Left hindlimb (tissue), 1 donor: ENCODE data around the gene KCNIP4.

Experiments
- DNase-seq: peaks from one replicate; pipeline ENCODE4 v3.0.0-alpha.2; 2018

The KCNIP4 gene

DNA sequence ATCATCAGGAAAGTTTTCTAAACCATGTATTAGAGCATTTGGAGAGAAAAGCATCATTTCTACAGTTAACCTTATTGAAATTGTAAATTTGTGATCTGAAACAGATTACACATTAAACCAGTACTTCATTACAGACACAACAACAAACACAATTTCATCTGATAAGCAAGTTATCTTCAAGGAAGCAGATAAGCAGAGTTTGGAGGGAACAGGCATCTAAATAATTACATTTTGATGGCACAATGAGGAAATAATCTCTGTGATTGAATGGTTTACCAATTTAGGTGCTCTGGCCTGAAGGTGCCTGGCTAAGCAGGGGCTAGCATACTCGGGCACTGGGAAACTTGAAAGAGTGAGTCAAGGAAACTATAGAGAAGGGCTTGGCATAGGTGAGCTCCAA is 628.5 kb downstream of the KCNIP4 start:
- DNase-seq: no peak

GRCh38 chr4:21307709-21308108 is 640.9 kb downstream of the KCNIP4 start:
- no peak for DNase-seq

DNA sequence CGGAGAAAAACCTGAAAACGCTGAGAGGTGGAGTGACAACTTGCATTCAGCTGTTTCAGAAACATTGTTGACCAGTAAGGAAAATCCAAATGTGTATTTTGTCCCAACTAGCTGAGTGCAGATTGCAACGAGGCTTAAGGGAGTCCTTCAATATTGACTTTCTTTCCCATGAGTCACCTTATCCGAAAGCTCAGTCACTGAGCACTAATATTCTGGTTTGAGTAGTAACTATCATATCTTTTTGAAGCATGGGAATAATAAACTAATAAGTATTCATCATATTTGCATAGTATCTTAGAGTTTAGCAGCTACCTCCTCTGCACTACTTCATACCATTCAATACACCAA is 644.1 kb downstream of the KCNIP4 start:
- DNase-seq: no peak

DNA sequence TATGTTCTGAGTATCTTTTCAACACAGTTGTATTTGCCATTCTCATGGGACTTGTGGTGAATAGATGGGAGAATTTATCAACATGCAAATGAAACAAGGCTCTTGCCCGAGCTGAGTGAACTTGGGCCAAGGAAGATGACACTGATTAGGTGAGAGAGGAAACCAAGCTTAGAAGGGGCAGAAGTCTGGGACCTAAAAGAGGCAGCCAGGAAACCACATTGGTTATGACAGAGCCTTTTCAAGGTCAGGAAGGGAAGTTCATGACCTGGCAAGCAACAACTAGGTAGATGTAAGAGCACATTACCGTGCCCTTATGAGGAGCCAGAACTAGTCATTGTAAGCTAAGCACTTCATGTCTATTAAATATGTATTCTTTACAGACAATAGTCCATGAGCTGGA is 658.0 kb downstream of the KCNIP4 start:
- no peak for DNase-seq

GRCh38 chr4:21276046-21276445 is 672.5 kb downstream of the KCNIP4 start:
- no peak for DNase-seq

GRCh38 chr4:21271439-21272052 is 677.0 kb downstream of the KCNIP4 start:
- DNase-seq: no peak

GRCh38 chr4:21248331-21248730 is 700.2 kb downstream of the KCNIP4 start:
- no peak for DNase-seq

DNA sequence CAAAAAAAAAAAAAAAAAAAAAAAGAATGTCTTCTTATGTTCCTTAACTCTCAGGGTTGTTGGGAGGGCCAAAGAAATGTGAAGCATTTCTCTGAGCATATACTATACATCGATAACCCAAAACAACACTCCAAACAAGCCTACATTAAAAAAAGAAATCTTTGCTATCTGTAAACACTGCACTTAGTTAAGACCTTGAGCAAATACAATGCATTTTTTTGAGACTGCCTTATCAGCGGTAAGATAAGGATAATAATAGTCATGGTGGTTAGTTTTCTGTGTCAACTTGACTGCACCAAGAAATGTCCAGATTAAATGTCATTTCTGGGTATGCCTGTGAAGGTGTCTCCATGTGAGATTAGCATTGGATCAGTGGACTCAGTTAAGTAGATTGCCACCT is 706.4 kb downstream of the KCNIP4 start:
- no peak for DNase-seq

DNA sequence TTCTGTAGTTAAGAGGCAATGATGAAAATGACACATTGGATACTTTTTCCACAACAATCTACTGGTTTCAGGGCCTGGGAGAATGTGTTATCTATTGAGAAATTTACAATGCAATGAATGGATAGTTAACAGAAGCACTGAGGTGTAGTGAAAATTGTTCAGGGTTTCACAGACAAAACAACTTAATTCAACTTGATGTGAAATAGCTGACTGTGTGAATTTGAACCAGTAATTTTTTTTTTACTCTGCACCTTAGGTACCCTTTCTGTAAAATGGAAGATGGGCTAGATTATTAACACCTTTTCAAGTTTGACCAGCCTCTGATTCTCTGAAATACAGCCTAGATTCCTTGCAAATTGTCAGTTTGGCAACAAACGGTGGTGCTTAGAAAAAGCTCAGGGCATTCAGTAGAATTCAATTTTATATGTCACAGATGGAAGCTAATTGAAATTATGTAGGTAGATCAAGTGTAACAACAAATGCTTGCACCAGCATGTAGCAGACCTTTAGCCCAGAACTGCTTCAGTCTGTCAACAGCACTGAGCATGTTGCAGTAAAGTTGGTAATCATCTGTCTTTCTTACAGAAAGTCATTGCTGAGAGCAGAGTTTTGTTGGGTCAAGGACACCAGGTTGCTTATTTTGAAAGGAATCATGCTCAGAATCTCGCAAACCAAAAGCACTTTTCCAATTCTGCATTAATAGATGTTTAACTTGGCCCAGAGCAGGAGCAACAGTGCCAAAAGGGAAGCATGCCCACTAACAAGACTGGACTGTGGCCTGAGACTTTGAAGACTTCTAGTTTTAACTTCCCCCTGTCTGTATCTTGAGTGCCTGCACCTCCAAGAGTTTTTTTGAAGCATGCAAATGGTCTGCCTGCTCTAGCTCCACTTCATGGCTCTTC is 721.7 kb downstream of the KCNIP4 start:
- DNase-seq: no peak

GRCh38 chr4:21211846-21212245 is 736.7 kb downstream of the KCNIP4 start:
- DNase-seq: no peak

GRCh38 chr4:21209860-21210259 is 738.7 kb downstream of the KCNIP4 start:
- DNase-seq: no peak

DNA sequence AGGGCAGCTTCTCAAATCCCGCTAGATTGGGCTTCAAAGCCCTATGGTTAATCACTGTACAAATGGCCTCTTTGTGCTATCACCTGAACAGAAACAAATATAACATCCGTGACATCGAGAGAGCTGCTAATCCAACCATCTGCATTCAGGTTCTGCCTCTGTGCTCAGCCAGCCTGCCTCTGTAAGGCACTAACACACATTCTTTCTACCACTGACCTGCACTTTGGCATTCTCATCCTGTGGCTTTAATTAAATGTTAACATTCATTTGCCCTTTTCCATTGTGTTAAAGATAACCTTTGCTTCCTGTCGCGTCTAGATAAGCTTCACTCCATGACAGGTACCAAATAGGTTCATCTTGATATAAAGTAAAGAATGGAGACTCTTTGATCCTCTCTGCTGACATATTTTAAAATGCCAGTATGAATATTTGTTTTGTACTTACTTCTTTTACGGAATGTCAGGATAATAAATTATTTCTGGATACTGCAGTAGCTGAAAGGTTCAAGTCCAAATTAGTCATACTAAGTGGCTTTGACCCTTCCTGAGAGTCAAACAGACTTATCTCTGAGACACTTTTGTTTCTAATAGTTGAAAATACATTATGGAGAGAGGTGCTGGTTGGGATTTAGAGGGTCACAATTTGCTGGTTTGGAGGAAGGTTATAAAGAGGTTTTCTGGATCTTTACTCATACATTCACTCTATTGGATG is 742.6 kb downstream of the KCNIP4 start:
- no peak for DNase-seq

GRCh38 chr4:21203416-21203815 is 745.2 kb downstream of the KCNIP4 start:
- no peak for DNase-seq

GRCh38 chr4:21202959-21203358 is 745.6 kb downstream of the KCNIP4 start:
- DNase-seq: no peak

- no peak for DNase-seq
These were observed 749.9 kb downstream of the KCNIP4 start for GRCh38 chr4:21198683-21199082.

DNA sequence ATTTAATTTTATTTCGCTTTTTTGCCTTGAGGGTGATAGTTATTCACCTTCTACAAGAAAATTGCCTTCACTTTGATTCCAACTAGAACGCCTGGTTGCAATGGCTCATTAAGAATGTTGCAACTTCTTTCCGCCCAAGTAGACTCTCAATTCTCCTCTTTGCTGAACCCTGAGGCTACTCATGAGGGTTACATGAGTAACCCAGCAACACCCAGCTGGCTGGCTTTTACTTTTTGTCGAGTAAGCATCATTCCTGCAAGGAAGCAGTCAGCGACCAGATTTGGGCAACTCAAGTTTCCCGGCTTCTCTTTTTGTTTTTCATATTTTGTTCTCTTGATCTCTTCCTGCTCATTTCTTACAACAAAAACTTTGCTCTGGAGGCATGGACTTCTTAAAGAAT is 752.9 kb downstream of the KCNIP4 start:
- no peak for DNase-seq

DNA sequence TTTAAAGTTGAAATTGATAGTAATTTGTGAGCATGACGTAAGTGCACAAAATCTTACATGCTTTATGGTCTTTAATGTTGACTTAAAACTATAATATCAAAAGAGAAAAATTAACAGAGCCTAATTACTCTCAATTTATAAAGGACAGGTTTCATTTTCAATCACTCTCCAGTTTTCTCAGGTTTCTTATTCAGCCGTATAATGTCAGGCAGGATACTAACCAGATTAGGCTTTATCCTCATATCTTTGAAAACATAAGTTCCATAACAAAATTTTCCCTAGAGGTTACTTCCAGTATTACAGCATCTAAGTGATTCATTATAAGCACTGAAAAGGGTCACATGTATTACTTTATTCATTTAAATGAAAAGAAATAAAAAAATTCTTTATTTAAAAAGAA is 756.2 kb downstream of the KCNIP4 start:
- no peak for DNase-seq

DNA sequence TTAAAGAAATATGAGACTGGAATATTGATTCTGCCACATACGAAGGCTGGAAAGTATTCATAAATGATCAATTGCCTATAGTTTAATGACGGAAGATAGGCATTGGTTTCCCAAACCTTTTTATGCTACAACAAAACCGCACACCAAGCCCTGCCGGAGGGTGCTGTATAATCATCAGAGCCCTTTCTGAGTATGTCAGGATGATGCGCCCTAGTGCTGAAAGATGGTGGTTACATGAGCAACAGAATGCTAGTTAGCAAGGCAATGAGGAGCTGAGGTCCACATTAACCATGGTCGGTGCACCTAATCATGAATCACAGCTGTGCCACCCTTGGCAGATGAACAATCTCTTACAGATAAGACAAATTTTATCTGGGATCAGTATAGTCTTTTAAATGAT is 757.3 kb downstream of the KCNIP4 start:
- no peak for DNase-seq

GRCh38 chr4:21184788-21185187 is 763.8 kb downstream of the KCNIP4 start:
- DNase-seq: no peak

GRCh38 chr4:21181716-21182115 is 766.9 kb downstream of the KCNIP4 start:
- no peak for DNase-seq

GRCh38 chr4:21177871-21178270 is 770.7 kb downstream of the KCNIP4 start:
- DNase-seq: no peak

GRCh38 chr4:21177092-21177491 is 771.5 kb downstream of the KCNIP4 start:
- no peak for DNase-seq

DNA sequence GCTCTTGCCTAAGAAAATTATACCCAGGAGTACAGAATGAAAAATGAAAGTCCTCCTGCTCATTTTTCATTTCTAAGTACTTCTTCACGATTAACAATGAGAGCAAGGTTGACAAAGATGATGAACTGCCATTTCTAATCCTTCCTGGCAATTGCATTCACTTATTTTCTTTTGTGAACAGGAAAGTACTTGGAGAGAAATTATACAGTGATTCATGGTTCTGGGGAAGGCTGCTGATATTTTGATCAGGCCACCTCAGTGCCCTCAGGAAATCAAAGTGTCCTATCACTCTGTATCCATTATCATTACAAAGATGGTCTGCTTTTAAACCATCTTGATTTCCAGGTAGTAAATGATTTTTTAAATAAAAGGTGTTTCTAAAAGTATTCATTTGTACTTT is 780.9 kb downstream of the KCNIP4 start:
- no peak for DNase-seq

DNA sequence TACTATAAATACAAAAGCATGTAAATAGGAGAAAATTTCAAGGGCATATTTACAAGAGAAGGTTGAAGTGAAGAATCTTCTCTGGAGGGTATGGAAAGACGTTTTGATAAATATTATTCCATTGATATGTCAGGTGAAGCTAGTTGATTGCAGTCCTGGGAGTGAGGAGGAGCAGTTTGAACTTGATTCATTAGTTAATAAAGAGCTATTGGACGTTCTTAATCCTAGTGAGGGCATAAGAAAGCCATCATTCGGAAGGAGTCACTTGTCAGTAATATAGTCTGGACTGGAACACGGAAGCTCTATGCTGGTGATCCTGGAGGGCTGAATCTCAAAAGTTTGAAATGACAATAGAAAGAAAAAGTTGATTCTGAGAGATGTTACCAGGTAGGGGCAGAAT is 793.2 kb downstream of the KCNIP4 start:
- no peak for DNase-seq
